Neutrophil (primary cell): ENCODE data around the gene ETV3L.

ENCODE experiments used
- H3K27ac ChIP-seq: fragments of 200-600 bp; sonication (generic); 2 replicates; pipeline ENCODE4 v1.5.1; 2016; ENCODE audit warnings: mild to moderate bottlenecking, moderate library complexity
- H3K27me3 ChIP-seq: fragments of 200-600 bp; sonication (generic); 2 replicates; pipeline ENCODE4 v1.6.0; 2016; ENCODE audit warnings: mild to moderate bottlenecking
- H3K36me3 ChIP-seq: fragments of 200-600 bp; sonication (generic); 2 replicates; pipeline ENCODE4 v1.5.1; 2017
- H3K4me1 ChIP-seq, 2 experiments: fragments of 200-600 bp in 1 of 2; sonication (generic) in 1 of 2; 1 replicate in 1 of 2; 2 replicates in 1 of 2; pipeline versions ENCODE4 v1.5.1 to v1.6.1; 2013 to 2016; ENCODE audit warnings: low read depth in 1 of 2, low read length in 1 of 2, mild to moderate bottlenecking in 1 of 2, moderate library complexity in 1 of 2; ENCODE audit not compliant: control insufficient read depth in 1 of 2, insufficient read depth in 1 of 2
- H3K4me3 ChIP-seq, 2 experiments: fragments of 200-600 bp in 1 of 2; sonication (generic) in 1 of 2; 1 replicate in 1 of 2; 2 replicates in 1 of 2; pipeline ENCODE4 v1.5.1; 2013 to 2016; ENCODE audit warnings: low read depth in 1 of 2, low read length in 1 of 2, mild to moderate bottlenecking in 1 of 2, moderate library complexity in 1 of 2
- H3K9me3 ChIP-seq: fragments of 200-600 bp; sonication (generic); 2 replicates; pipeline ENCODE4 v1.5.1; 2016
- TF ChIP-seq, protein P1 (sequence below): fragments of 200-600 bp; sonication (generic); IDR thresholded peaks from 2 replicates; pipeline ENCODE4 v1.5.1; 2016; ENCODE audit warnings: antibody characterized with exemption

Gene ETV3L

DNA sequence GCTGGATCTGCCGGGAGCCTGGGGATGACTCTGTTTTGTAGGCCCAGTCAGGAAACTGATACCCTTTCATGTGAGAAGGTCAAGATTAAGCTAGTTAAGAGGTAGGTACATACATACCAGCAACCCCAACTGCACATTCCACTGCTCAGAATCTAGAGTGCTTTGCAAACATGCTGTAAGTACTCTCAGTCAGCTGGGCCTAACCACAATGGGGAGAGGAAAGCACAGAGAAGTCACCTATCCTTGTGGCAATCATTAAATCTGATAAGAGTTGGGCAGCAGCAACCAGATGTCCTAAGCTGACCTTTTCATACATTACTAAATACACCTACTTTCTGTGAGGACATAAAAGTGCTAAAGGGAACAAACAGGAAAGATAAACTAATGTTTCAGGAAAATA lies 36.0 kb upstream of the ETV3L start:
- no peaks in the 10 kb centered on the region for H3K9me3 ChIP-seq
- H3K4me1 ChIP-seq, result peaks cover 18 to 24% of the 10 kb centered on the region in 2 experiments
- H3K27me3 ChIP-seq, result peaks cover 15% of the 10 kb centered on the region
- no peak overlapping the region for H3K4me3 ChIP-seq
- H3K36me3 ChIP-seq, result peaks cover 57% of the 10 kb centered on the region
- TF ChIP-seq, protein P1, sequence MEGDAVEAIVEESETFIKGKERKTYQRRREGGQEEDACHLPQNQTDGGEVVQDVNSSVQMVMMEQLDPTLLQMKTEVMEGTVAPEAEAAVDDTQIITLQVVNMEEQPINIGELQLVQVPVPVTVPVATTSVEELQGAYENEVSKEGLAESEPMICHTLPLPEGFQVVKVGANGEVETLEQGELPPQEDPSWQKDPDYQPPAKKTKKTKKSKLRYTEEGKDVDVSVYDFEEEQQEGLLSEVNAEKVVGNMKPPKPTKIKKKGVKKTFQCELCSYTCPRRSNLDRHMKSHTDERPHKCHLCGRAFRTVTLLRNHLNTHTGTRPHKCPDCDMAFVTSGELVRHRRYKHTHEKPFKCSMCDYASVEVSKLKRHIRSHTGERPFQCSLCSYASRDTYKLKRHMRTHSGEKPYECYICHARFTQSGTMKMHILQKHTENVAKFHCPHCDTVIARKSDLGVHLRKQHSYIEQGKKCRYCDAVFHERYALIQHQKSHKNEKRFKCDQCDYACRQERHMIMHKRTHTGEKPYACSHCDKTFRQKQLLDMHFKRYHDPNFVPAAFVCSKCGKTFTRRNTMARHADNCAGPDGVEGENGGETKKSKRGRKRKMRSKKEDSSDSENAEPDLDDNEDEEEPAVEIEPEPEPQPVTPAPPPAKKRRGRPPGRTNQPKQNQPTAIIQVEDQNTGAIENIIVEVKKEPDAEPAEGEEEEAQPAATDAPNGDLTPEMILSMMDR, result no peak
- no peak overlapping the region for H3K27ac ChIP-seq

DNA sequence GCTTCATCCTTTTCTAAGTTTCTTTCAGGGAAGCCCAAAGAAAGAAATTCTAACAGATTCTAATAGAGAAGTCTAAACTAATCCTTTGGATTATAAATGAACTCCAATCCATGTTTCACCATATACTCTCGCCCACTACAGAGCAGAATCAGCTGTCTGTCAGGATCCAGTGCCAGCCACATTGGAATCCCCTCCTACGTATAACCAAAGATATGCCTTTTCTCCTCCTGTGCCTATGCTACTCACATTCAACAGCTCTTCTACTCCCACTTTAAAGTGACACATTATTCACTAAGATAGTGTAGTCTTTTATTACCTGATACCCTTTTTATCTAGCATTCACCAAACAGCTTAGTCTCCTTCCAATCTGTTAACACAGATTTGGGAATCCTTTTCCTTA lies 35.5 kb upstream of the ETV3L start:
- Histone ChIP-seq H3K9me3 (no peaks in the 10 kb centered on the region), H3K27ac (no peak overlapping the region), H3K36me3 (peaks cover 63% of the 10 kb centered on the region), H3K27me3 (peaks cover 10% of the 10 kb centered on the region), H3K4me1 (peaks cover 18 to 24% of the 10 kb centered on the region in 2 experiments), H3K4me3 (no peak overlapping the region)
- TF ChIP-seq, protein P1, result no peak

DNA sequence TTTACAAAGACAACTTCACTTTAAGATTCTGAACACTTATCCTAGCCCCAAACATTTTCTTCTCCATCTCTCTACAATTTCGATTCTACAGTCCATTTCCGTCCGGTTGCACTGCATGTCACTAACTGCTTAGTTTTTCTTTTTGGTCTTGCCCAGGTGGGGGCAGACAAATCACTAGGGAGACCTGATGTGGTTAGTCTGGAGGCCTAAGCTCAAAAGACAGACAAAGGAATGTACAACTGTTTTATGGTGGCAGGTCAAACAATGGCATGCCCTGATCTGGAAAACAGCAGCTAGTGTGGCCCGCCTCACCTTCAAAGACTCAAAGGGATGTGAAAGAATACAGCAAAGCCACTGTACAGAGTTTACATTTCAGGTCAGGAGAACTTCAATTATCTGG lies 34.8 kb upstream of the ETV3L start:
- Histone ChIP-seq H3K27me3 (peaks cover 3% of the 10 kb centered on the region), H3K9me3 (no peaks in the 10 kb centered on the region), H3K36me3 (peaks cover 69% of the 10 kb centered on the region), H3K4me3 (no peak overlapping the region), H3K4me1 (peaks cover 18 to 24% of the 10 kb centered on the region in 2 experiments), H3K27ac (no peak overlapping the region)
- TF ChIP-seq, protein P1, result no peak

DNA sequence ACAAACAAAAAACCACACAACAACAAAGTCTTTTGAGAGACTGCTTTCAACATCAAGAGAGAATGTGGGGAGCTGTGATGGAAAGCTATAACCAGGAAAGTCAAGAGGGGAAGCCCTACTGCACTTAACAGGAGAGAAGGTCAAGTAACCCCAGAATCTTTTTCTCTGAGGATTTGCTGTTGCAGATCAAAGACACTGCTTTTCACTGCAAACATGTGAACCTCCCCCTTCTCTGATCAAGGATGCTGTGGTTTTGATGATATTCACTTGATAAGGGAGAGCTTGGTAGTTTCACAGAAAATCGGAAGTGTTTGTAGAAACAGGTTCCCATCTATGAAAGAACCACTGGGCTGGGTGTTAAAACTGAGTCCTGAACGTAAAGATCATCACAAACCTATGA lies 33.8 kb upstream of the ETV3L start:
- Histone ChIP-seq H3K4me1 (peaks cover 10 to 16% of the 10 kb centered on the region in 2 experiments), H3K9me3 (no peaks in the 10 kb centered on the region), H3K27ac (no peak overlapping the region), H3K36me3 (peaks cover 78% of the 10 kb centered on the region), H3K4me3 (no peak overlapping the region), H3K27me3 (no peaks in the 10 kb centered on the region)
- TF ChIP-seq, protein P1, result no peak

DNA sequence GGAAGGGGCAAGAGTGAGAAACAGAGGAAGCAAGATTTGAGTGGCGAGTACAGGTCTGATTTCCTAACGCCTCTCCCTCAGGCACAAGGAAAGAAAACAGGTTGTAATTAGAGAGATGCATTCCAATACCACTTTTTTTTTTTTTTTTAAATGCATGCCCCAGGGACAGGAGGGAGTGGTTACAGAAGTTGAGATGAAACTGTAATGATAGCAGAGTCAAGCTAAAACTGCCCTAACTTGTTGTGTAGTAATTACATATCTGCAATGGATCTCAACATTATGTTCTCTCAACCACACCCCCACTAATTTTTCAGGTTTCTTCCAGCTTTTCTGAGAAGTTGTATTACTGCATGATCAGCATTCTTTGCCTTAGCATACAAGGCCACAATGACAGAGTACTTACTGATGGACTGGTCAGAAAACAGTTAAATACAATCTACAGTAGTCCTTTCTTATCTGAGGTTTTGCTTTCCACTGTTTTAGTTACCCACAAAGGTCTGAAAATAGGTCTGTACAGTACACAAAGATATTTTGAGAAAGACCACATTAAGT lies 33.1 kb upstream of the ETV3L start:
- Histone ChIP-seq H3K9me3 (no peaks in the 10 kb centered on the region), H3K4me1 (peaks cover 10 to 14% of the 10 kb centered on the region in 2 experiments), H3K4me3 (no peak overlapping the region), H3K27ac (no peak overlapping the region), H3K27me3 (no peaks in the 10 kb centered on the region), H3K36me3 (peaks cover 83% of the 10 kb centered on the region)
- TF ChIP-seq, protein P1, result no peak
